OCI-LY3 (cell line): ENCODE data around the gene ACOXL.

ENCODE experiments used
- H2AFZ ChIP-seq: fragments of 200-600, 300-600 bp; shearing (Covaris generic); 2 replicates; pipeline ENCODE4 v1.6.0; 2014; ENCODE audit warnings: antibody characterized with exemption, low read depth, low read length
- H3K27ac ChIP-seq: fragments of 200-600, 300-600 bp; sonication (generic); 2 replicates; pipeline ENCODE4 v1.5.1; 2014; ENCODE audit warnings: mild to moderate bottlenecking, low read length, moderate library complexity, mixed read lengths
- H3K27me3 ChIP-seq: fragments of 200-600, 300-600 bp; sonication (generic); 2 replicates; pipeline ENCODE4 v1.6.1; 2014; ENCODE audit warnings: low read depth, low read length, mixed read lengths
- H3K36me3 ChIP-seq: fragments of 200-600, 300-600 bp; sonication (generic); replicated peaks from 2 replicates; pipeline ENCODE3; 2014; ENCODE audit warnings: low read depth, low read length, mixed read lengths
- H3K4me1 ChIP-seq: fragments of 300-600, 200-600 bp; sonication (generic); 2 replicates; pipeline ENCODE4 v1.6.1; 2014; ENCODE audit warnings: low read length, mixed read lengths
- H3K4me2 ChIP-seq: fragments of 200-600, 300-600 bp; sonication (generic); 2 replicates; pipeline ENCODE4 v1.6.1; 2014; ENCODE audit warnings: low read length, mixed read lengths
- H3K4me3 ChIP-seq: fragments of 300-600, 200-600 bp; sonication (generic); 2 replicates; pipeline ENCODE4 v1.5.1; 2014; ENCODE audit warnings: antibody characterized with exemption, mild to moderate bottlenecking, low read length, moderate library complexity
- H3K79me2 ChIP-seq: fragments of 300-600, 200-600 bp; shearing (Covaris generic); 2 replicates; pipeline ENCODE4 v1.6.1; 2014; ENCODE audit warnings: mild to moderate bottlenecking, low read length, mixed read lengths
- H3K9ac ChIP-seq: fragments of 300-600, 200-600 bp; shearing (Covaris generic); 2 replicates; pipeline ENCODE4 v1.6.0; 2014; ENCODE audit warnings: mild to moderate bottlenecking, low read length, moderate library complexity
- H3K9me3 ChIP-seq: fragments of 200-600, 300-600 bp; shearing (Covaris generic); 2 replicates; pipeline ENCODE4 v1.6.1; 2014; ENCODE audit warnings: low read length, mixed read lengths; ENCODE audit not compliant: insufficient read depth
- H4K20me1 ChIP-seq: fragments of 200-600, 300-600 bp; sonication (generic); 2 replicates; pipeline ENCODE4 v1.6.1; 2016; ENCODE audit warnings: low read length, mixed read lengths; ENCODE audit not compliant: insufficient read depth
- EZH2phosphoT487 ChIP-seq: fragments of 200-600 bp; shearing (Covaris generic); IDR thresholded peaks from 2 replicates; pipeline ENCODE4 v1.6.1; 2018; ENCODE audit warnings: antibody characterized with exemption, mixed run types, low read depth
- TF ChIP-seq, protein P1 (sequence below): fragments of 200-600, 300-600 bp; sonication (generic); IDR thresholded peaks from 2 replicates; pipeline ENCODE4 v1.5.1; 2014; ENCODE audit warnings: antibody characterized with exemption, low read length, low read depth

Gene ACOXL

DNA sequence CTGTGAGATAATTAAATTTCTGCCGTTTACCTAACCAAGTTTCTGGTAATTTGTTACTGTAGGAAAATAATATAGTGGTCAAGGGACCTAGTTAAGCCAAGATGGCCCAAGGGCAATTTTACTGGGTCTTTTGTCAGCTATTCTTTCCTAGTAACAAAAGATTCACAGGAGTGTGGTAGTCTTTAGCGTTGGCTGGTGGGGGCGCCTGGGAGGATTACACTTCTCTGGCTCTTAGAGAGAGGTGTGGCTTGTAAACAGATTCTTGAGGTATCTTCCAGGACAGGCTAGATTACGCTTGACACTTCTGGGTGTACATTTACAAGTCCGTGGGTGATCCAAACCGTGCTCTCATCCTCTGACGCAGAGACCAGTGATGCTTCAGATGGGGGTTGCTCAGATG is 3.3 kb upstream of the ACOXL start:
- no peaks in the 10 kb centered on the region for H3K4me1 ChIP-seq
- no peak overlapping the region for H3K27ac ChIP-seq
- H3K36me3 ChIP-seq, result no peaks in the 10 kb centered on the region
- no peak overlapping the region for H3K4me2 ChIP-seq
- no peak overlapping the region for H3K9ac ChIP-seq
- H3K9me3 ChIP-seq, result no peaks in the 10 kb centered on the region
- no peak for TF ChIP-seq EZH2phosphoT487
- TF ChIP-seq, protein P1, sequence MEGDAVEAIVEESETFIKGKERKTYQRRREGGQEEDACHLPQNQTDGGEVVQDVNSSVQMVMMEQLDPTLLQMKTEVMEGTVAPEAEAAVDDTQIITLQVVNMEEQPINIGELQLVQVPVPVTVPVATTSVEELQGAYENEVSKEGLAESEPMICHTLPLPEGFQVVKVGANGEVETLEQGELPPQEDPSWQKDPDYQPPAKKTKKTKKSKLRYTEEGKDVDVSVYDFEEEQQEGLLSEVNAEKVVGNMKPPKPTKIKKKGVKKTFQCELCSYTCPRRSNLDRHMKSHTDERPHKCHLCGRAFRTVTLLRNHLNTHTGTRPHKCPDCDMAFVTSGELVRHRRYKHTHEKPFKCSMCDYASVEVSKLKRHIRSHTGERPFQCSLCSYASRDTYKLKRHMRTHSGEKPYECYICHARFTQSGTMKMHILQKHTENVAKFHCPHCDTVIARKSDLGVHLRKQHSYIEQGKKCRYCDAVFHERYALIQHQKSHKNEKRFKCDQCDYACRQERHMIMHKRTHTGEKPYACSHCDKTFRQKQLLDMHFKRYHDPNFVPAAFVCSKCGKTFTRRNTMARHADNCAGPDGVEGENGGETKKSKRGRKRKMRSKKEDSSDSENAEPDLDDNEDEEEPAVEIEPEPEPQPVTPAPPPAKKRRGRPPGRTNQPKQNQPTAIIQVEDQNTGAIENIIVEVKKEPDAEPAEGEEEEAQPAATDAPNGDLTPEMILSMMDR, result no peak
- H4K20me1 ChIP-seq, result no peaks in the 10 kb centered on the region
- H3K4me3 ChIP-seq, result no peak overlapping the region
- H3K79me2 ChIP-seq, result no peaks in the 10 kb centered on the region
- no peak overlapping the region for H2AFZ ChIP-seq
- peaks cover 33% of the 10 kb centered on the region for H3K27me3 ChIP-seq

DNA sequence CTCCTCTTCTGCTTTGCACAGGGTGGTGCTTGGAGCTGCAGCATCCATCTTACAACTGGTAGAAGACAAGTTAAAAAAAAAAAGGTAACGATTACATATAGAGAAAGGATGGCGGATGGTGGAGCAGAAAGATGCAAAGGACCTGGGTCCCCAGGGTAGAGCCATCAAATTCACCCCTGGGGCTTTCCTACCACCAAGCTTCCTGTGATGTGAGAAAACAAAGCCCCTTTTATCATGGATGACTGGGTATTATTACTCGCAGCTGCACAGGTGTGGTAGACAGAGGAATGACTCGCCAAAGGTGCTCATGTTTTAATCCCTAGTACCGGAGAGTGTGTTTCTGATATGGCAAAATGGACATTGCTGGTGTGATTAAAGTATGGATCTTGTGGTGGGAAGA is 1.3 kb upstream of the ACOXL start:
- Histone ChIP-seq H3K27me3 (peaks cover 39% of the 10 kb centered on the region), H3K4me2 (no peak overlapping the region), H3K4me3 (no peak overlapping the region), H3K79me2 (no peaks in the 10 kb centered on the region), H3K4me1 (no peaks in the 10 kb centered on the region), H3K9ac (no peak overlapping the region), H4K20me1 (no peaks in the 10 kb centered on the region), H3K36me3 (no peaks in the 10 kb centered on the region), H3K27ac (no peak overlapping the region), H2AFZ (no peak overlapping the region), H3K9me3 (no peaks in the 10 kb centered on the region)
- no peak for TF ChIP-seq EZH2phosphoT487
- TF ChIP-seq, protein P1, result no peak

DNA sequence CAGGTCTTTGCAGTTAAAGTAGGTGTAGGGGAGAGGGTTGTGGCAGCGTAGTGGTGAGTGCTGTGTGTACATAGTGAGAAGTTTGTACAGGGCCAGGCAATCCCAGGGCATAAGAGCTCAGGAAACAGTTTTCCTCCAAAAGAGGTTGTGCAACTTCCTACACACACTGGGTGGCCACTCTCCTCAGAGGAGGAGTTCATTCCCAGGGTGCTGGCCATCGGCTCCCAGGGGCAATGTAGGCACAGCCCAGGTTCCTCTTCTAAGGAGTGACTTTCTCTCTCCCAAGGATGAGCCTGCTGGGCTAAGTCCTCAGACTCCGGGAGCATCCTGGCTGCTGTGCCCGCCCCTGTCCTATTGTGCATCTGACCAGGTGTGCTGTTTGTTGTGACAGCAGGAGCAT is 3.0 kb downstream of the ACOXL start:
- no peaks in the 10 kb centered on the region for H3K79me2 ChIP-seq
- no peaks in the 10 kb centered on the region for H3K36me3 ChIP-seq
- no peak overlapping the region for H3K4me3 ChIP-seq

DNA sequence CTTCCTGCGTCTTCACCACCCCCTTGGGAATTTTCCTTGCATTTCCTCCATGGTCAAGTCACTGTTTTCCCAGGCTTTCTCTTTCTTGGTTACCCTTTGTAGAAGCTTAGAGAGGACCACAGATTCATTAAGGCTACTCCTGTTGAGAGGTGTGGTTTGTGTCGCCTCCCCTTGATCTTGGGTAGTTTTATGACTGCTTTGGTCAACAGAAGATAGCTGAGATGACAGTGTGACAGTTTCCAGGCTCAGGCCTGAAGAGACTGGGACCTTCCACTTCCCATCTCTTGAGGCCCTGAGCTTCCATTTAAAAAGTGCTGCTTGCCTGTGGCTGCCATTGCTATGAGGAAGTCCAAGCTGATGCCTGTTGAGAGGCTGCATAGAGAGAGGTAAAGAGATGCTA is 5.4 kb downstream of the ACOXL start:
- TF ChIP-seq EZH2phosphoT487, result no peak
- TF ChIP-seq, protein P1, result no peak
- no peak overlapping the region for H3K4me2 ChIP-seq
- no peak overlapping the region for H3K4me3 ChIP-seq
- no peak overlapping the region for H3K9ac ChIP-seq
- H4K20me1 ChIP-seq, result no peaks in the 10 kb centered on the region
- H2AFZ ChIP-seq, result no peak overlapping the region
- no peak overlapping the region for H3K27ac ChIP-seq
- no peaks in the 10 kb centered on the region for H3K79me2 ChIP-seq
- H3K27me3 ChIP-seq, result peaks cover 68% of the 10 kb centered on the region
- H3K9me3 ChIP-seq, result no peaks in the 10 kb centered on the region
- H3K4me1 ChIP-seq, result no peaks in the 10 kb centered on the region
- H3K36me3 ChIP-seq, result no peaks in the 10 kb centered on the region

More for the DNA sequence above, 3.0 kb downstream of the ACOXL start:
- H3K27ac ChIP-seq, result no peak overlapping the region
- TF ChIP-seq, protein P1, result no peak
- TF ChIP-seq EZH2phosphoT487, result no peak
- no peaks in the 10 kb centered on the region for H3K4me1 ChIP-seq
- H3K27me3 ChIP-seq, result peaks cover 60% of the 10 kb centered on the region
- no peaks in the 10 kb centered on the region for H4K20me1 ChIP-seq
- no peaks in the 10 kb centered on the region for H3K9me3 ChIP-seq
- no peak overlapping the region for H3K4me2 ChIP-seq
- H2AFZ ChIP-seq, result no peak overlapping the region
- no peak overlapping the region for H3K9ac ChIP-seq
